AG20443 (cell line): ENCODE data around the gene SHPK.

Experiments used
- DNase-seq: peaks from one replicate; pipeline ENCODE4 v3.0.0; 2012; ENCODE audit warnings: low spot score, mixed read lengths

Gene SHPK

GRCh38 chr17:3660311-3660891 is 24.4 kb upstream of the SHPK start:
- DNase-seq, result no peak

- peak; percentile 95 for DNase-seq
These were observed 23.6 kb upstream of the SHPK start for GRCh38 chr17:3659541-3660111.

DNA sequence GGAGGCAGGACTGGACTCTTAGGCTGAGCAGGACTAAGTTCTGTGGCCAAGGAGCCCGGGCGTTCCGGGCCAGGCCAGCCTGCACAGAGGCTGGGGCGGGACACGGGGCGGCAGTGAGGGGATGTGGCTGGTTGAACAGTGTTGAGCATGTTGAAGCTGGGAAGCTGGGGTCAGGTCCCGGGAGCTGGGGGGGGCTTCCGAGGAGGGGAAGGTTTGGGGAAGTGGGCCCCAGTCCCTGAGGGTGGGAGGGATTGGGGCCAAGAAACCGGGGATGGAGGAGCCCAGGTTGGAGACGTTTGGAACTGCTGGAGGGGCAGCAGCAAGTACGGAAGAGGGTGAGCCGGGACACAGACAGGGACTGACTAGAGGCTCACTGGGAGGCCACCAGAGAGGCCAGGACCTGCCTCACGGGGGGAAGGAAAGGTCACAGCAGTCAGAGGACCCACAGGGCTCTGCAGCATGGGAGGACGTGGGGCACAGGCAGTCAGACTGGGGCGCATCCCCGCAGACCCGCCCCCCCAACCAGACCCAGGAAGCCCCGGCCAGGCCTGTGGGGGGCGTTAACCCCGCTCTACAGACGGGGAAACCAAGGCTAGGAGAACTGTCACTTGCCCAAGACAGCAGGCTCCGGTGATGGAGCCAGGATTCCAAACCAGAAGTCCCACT is 22.9 kb upstream of the SHPK start:
- DNase-seq, result no peak

- DNase-seq, result no peak
These were observed 22.1 kb upstream of the SHPK start for GRCh38 chr17:3657874-3658783.

DNA sequence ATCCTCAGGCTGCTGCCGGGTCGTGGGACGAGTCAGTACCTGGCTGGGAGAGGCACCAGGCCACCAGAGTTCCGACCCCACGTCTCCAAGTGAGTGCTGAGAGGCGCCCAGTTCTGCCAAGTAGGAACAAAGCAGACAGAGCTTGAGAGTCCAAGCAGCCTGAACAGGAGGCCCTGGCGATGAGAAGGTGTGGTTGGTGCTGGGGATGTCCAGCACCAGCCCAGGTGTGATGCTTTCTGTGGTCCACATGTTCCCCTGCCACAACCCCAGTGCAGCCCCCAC is 21.5 kb upstream of the SHPK start:
- DNase-seq, result no peak

GRCh38 chr17:3656755-3657587 is 20.9 kb upstream of the SHPK start:
- no peak for DNase-seq

- DNase-seq, result no peak
These were observed 20.3 kb upstream of the SHPK start for GRCh38 chr17:3656353-3656752.

DNA sequence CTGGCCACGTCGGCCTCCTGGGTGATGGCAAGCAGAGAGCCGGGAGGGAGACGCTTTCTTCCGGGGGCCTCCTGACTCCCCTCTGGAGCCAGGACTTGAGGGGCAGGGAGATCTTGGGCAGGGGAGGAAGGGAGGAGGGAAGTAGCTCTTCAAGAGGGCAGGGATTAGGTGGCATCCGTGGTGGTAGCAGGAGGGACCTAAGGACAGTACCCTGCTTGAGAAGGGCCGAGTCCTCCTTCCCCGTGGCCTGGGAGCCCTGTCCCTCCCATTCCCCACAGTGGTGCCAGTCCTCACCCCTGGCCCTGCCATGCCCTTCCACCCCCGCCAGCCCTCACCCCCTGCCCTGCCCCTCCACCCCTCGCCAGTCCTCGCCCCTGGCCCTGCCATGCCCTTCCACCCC is 19.7 kb upstream of the SHPK start:
- DNase-seq, result no peak

GRCh38 chr17:3647769-3648555 is 11.9 kb upstream of the SHPK start:
- peak; percentile 81 for DNase-seq

- DNase-seq, result no peak
These were observed 11.2 kb upstream of the SHPK start for GRCh38 chr17:3647251-3647650.

DNA sequence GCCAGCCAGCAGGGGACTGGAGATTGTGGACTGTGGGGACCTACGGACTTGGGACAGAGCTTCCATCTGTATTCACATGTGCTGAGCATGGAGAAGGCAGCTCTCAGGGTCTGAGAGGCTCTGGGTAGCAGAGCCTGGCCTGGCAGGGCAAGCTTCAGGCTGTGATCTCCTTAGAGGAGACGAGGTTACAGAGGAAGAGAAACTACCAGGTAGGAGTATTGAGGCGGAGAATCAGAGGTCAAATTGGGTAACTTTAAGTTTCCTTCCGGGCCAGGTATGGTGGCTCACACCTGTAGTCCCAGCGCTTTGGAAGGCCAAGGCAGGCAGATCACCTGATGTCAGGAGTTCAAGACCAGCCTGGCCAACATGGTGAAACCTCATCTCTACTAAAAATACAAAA is 9.3 kb upstream of the SHPK start:
- DNase-seq, result no peak

DNA sequence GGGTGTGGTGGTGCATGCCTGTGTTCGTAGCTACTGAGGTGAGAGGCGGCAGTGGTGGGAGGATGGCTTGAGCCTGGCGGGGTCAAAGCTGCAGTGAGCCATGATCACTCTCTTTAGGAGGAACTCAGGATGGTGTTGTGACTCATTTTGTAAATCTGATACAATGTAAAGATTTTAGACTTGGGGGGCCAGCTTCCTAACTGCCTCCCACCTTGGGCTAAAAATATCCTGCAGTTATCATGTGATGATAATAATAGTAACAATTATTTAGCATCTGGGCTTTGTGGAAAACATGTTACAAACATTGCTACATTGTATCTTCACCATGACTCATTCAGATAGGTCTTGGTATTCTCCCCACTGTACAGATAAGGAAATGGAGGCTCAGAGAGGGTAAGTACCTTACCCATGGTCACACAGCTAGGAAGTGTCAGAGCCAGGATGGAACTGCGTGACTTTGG is 7.9 kb upstream of the SHPK start:
- no peak for DNase-seq

DNA sequence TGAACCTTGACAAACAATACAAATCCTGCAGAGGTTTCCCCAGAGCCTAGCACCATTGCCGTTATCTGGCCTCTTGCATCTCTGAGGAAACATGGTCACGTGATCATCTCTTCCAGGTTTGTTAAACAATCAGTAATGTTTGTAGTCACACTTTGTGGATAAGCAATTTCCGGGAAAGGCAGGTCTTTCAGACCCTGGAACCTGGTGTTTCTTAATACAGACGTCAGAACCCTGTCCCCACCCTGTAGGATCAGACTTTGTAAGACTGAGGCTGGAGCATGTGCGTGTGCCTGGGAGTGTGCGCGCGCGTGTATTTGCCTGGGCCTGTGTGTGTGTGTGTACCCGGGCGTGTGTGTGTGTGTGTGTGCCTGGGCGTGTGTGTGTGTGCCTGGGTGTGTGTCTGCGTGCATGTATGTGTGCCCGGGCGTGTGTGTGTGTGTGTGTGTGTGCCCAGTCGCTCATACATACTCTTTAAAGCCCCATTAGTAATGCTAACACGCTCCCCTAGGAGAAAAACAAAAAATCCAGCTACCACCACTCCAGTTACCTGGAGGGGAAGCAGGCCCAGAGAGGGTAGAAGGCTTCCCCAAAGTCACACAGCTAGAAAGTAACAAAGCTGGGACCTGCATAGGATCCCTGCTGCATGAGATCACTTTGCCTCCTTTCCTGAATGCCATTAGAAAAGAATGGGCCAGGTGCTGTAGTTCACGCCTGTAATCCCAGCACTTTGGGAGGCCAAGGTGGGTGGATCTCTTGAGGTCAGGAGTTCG is 5.9 kb upstream of the SHPK start:
- DNase-seq, result no peak

DNA sequence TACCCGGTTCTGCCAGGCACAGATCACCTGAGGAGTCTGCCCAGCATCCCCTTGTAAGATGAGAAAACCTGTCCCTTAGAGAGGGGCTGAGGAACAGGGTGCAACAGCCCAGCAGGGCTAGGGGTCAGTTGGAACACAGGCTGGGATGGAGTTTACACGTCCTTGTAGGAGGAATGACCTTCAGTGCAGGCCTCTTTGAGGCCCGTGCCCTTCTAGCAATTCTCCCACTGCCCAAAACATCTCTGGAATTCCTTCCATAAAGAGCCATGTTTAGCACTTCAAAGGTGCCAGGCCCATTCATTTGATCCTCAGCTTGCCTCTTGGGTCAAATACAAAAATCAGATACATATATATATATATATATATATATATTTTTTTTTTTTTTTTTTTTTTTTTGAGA is 5.0 kb upstream of the SHPK start:
- DNase-seq, result no peak

DNA sequence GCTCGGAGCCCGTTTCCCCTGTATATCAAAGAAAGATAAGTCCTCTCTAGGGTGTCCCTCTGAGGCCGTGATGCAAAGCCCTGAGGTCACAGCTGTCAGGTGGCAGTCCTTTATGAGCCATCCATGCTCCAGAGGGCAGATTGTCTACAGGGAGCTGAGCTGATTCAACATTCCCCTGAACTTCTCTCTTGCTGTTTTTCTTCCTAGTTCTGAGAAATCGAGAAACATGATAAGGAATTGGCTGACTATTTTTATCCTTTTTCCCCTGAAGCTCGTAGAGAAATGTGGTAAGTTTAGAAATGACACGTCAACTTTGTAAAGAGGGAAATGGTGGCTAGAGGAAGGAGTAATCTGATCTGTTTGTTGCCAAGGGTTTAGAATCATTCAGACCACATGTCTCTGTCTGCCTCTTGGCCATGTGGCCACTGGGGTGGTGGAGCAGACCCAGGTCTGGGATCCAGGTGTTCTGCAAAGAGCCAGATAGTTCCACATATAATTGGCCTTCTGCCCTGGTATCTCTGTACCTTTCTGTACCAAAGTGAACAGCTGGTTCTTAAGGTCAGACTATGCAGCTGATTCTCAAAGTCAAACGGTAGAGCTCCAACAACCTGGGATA is 4.0 kb upstream of the SHPK start:
- no peak for DNase-seq

- DNase-seq, result peak; percentile 42
These were observed 891 bp upstream of the SHPK start for GRCh38 chr17:3636908-3637373.

- no peak for DNase-seq
These were observed 436 bp downstream of the SHPK start for GRCh38 chr17:3635474-3636153.

GRCh38 chr17:3632287-3632686 is 3.8 kb downstream of the SHPK start:
- DNase-seq, result no peak

- no peak for DNase-seq
These were observed 5.3 kb downstream of the SHPK start for GRCh38 chr17:3630781-3631180.
